Posterior vena cava (tissue), 2 donors: ENCODE measurements around the gene CD33. TPM values are rescaled to one million over a fixed set of nuclear protein-coding genes. Genes with fewer than 3 reads are reported as not detected.
A peak's percentile ranks its signal among the peaks of the same experiment; 100 is the strongest.
"Not testable (repeated sequence)": the region's sequence is repeated elsewhere in the genome, so short reads cannot be mapped to it uniquely, and the experiment has no call there.

Experiments
- DNase-seq: peaks from one replicate; pipeline ENCODE4 v3.0.0-alpha.2; 2020; ENCODE audit warnings: low spot score
- intact Hi-C, 2 donors: fragments of 100-400 bp; cut with DNase I; formaldehyde crosslinking; loops; one replicate each; pipeline versions ENCODE4 v1.14.1 to v1.14.2; 2022 to 2023
- long read RNA-seq, 2 donors: library from polyadenylated mRNA; unstranded; transcript quantifications; one replicate each; pipeline ENCODE4 v2.0.0, GENCODE V29; 2020 to 2021
- total RNA-seq, 2 donors: library from RNA; stranded (reverse); fragmentation: NEBNext Ultra II Directional; extraction: Animal tissue kit (Norgen Biotek cat#: 25700); gene quantifications; one replicate each; pipeline ENCODE4 v1.2.1, GENCODE V29; 2021
- donor health status: DM: yes; HTN: yes; CAD: no.
- donor health status: DM: yes; HTN: yes; CAD: no.

CD33 gene
- 10 to 100 TPM in 1 of 2 donors, 1 to 10 TPM in 1; 10.0 to 17.4 TPM for total RNA-seq
- long read RNA-seq, donor 1 = 0 reads
- long read RNA-seq, donor 2, partial matches to known transcripts = 1 of 7 reads
- long read RNA-seq, donor 2, other reads (novel, unspliced or antisense) = 2 of 7 reads

DNA sequence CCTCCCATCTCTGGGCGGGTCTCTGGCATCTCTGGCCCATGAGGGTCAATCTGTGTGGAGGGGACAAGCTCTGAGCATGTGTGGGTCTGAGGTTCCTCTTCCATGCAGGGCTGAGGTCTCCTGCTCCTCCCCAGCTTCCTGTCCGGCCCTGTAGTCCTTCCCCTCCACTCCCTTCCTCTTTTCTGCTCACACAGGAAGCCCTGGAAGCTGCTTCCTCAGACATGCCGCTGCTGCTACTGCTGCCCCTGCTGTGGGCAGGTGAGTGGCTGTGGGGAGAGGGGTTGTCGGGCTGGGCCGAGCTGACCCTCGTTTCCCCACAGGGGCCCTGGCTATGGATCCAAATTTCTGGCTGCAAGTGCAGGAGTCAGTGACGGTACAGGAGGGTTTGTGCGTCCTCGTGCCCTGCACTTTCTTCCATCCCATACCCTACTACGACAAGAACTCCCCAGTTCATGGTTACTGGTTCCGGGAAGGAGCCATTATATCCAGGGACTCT lies at the start of gene CD33:
TSS of gene CD33 (plus strand) at position 183 of the 496 bp plus-strand sequence. CDS start at position 222, 39 bp downstream.
- DNase-seq, intact Hi-C loops: not testable (repeated sequence)

DNA sequence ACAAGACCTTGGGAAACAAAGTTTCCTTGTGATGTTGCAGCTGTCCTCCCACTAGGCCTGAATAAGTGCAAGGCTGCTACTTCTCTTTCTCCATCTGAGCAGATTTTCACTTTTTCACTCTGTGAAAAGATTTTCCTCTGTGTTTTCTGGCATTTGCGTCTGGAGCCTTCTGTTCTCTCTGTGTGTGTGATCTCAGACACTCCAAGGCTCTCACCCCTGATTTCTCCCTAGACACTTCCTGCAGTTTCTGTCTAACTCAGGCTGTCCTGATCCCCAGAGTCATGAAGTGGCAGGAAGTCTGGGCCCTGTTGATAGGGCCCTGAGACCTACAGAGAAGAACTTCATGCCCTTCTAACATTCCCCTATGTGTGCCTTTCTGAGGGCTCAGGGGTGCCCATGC lies 45.6 kb upstream of the CD33 start:
- intact Hi-C loops = no loop called here
- DNase-seq = no peak

- intact Hi-C loops = no loop called here
- peak; percentile 74 for DNase-seq
These were observed 43.4 kb upstream of the CD33 start for GRCh38 chr19:51181377-51181912.

DNA sequence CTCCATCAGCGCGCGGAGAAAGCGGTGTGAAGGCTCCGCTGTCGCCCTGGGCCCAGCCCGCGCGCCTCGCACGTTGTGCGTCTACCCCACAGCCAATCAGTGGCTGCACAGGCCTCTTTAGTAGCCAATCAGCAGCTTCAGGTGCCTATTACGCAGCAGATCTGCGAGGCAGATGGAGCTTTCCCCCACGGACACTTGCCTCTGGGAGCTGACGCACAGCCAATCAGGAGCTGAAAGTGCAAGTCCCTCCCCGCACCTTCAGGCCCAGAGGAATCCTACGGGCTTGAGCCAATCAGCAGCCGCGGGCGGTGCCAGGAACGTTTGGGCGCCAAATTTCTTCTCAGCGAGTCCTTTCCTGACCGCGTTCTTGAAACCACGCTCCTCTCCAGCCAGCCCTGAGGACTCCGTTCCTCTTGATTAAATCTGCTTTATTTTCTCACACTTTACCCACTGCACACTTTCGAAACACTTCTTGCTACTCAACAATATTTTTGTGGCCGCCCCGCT lies 42.9 kb upstream of the CD33 start:
- intact Hi-C loops = no loop called here

GRCh38 chr19:51183629-51184028 lies 41.3 kb upstream of the CD33 start:
- intact Hi-C loops = no loop called here
- peak; percentile 51 for DNase-seq

More for the DNA sequence above, 42.9 kb upstream of the CD33 start:
- DNase-seq = no peak

GRCh38 chr19:51185069-51185867 lies 39.6 kb upstream of the CD33 start:
- DNase-seq = peak; percentile 68

DNA sequence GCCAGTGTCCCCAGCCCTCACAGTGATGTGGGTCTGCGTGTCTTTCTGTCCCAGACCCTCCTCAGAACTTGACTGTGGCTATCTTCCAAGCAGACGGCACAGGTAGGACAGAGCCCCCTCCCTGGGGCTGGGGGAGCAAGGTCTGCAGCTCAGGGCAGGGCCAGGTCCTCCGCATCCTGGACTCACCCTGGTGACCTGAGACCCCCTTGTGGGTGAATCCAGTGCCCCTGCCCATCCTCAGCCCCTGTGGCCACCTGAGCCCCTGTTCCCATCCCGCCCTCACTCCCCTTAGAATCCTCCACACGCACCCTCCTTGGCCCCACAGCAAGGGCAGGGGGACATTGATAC lies 39.0 kb upstream of the CD33 start:
- peak; percentile 61 for DNase-seq
- intact Hi-C loops = no loop called here

More at GRCh38 chr19:51185069-51185867, 39.6 kb upstream of the CD33 start:
- intact Hi-C loops = no loop called here

GRCh38 chr19:51186323-51186722 lies 38.6 kb upstream of the CD33 start:
- peak; percentile 54 for DNase-seq
- intact Hi-C loops = no loop called here

- intact Hi-C loops = no loop called here
- DNase-seq = peak; percentile 41
These were observed 37.3 kb upstream of the CD33 start for GRCh38 chr19:51187395-51188226.

- DNase-seq = no peak
- intact Hi-C loops = no loop called here
These were observed 36.7 kb upstream of the CD33 start for GRCh38 chr19:51188227-51188559.

GRCh38 chr19:51192689-51193088 lies 32.2 kb upstream of the CD33 start:
- intact Hi-C loops = no loop called here
- DNase-seq = peak; percentile 62

GRCh38 chr19:51194527-51195315 lies 30.2 kb upstream of the CD33 start:
- peak; percentile 73 for DNase-seq
- intact Hi-C loops = no loop called here

DNA sequence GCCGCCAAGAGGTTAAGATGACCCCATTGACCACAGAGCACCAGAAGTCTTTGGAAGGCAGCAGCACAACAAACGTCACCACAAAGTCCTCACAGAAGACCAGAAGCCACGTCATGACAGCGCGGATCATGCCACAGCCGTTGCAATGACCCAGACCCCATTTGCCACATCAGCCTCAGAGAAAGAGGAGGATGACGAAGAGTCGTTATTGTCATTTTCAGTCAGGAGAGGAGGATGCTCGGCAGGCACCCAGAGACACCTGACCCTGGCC lies 29.6 kb upstream of the CD33 start:
- intact Hi-C loops = no loop called here
- no peak for DNase-seq

GRCh38 chr19:51195616-51196015 lies 29.3 kb upstream of the CD33 start:
- intact Hi-C loops = no loop called here
- peak; percentile 51 for DNase-seq

DNA sequence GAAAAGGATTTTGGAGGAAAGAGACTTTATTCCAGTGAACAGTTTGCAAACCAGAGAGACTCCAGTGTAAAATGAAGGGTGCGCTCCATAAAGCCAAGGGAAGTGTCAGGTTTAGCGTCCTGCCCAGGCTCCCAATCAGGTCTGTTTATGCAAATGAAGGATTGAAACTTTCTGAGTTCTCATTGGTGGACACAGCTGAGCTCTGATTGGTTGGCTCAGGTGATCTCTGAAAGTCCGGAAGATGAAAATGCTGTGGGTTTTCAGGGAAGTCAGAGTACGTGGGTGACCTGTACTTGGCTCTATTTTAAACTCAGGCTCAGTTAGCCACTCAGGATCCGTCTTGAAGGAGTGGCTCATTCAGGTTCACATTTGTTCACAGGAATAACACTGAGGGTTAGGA lies 28.7 kb upstream of the CD33 start:
- intact Hi-C loops = no loop called here
- no peak for DNase-seq

GRCh38 chr19:51198641-51199040 lies 26.2 kb upstream of the CD33 start:
- peak; percentile 69 for DNase-seq
- intact Hi-C loops = no loop called here

GRCh38 chr19:51200071-51200666 lies 24.7 kb upstream of the CD33 start:
- intact Hi-C loops = no loop called here
- DNase-seq = peak; percentile 40

GRCh38 chr19:51201712-51202111 lies 23.2 kb upstream of the CD33 start:
- intact Hi-C loops = no loop called here
- peak; percentile 35 for DNase-seq

GRCh38 chr19:51203916-51204315 lies 21.0 kb upstream of the CD33 start:
- intact Hi-C loops = no loop called here
- DNase-seq = peak; percentile 51
